ENCODE results near the gene KCNH1. TPM values are rescaled to one million over a fixed set of nuclear protein-coding genes. Genes with fewer than 3 reads are reported as not detected.
A peak's percentile ranks its signal among the peaks of the same experiment; 100 is the strongest.

The KCNH1 gene
- total and polyA plus RNA-seq, 3 experiments from 2014 or later: not detected

DNA sequence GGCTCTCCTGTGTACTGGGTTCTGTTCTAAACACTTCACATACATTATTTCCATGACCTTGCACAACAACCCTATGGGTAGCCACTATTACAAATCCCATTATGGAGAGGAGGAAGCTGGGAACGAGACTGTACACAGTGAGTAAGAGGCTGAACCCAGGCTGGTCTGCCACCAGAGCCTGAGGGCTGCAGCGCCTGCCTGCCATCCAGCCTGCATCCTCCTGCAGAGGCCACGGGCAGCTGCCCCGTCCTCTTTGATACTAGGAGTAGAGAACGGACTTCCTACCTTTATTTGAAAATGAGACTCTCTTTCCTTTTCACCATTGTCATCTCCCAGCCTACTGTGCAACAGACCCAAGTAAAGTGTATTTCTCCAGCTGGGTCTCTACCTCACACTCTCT lies 435.3 kb downstream of the KCNH1 start:
- Histone ChIP-seq H3K4me1 (ENCODE audit: insufficient read depth, low read length) (no peaks in the 10 kb centered on the region), H3K27ac (ENCODE audit: low read depth, low read length) (no peak overlapping the region), H3K4me3 (ENCODE audit: low read length) (no peak overlapping the region), H3K36me3 (ENCODE audit: insufficient read depth, low read length) (no peaks in the 10 kb centered on the region), H3K9me3 (ENCODE audit: low read length) (no peaks in the 10 kb centered on the region), H3K27me3 (ENCODE audit: insufficient read depth, low read length, poor library complexity, severe bottlenecking) (no peaks in the 10 kb centered on the region)
- Mint-ChIP-seq H3K9me3 (peaks cover 0 to 1% (median 0%) of the 10 kb centered on the region in 5 donors), H3K27ac (no peak overlapping the region), H3K4me1 (peaks cover 0 to 7% (median 0%) of the 10 kb centered on the region in 3 donors), H3K4me3 (no peak overlapping the region), H3K36me3 (peaks cover 2 to 7% (median 2%) of the 10 kb centered on the region in 3 donors), H3K27me3 (peaks cover 0 to 3% of the 10 kb centered on the region in 2 donors)
- DNase-seq: no peak
- ChIA-PET CTCF (no interaction called here), POLR2A (no interaction called here)

DNA sequence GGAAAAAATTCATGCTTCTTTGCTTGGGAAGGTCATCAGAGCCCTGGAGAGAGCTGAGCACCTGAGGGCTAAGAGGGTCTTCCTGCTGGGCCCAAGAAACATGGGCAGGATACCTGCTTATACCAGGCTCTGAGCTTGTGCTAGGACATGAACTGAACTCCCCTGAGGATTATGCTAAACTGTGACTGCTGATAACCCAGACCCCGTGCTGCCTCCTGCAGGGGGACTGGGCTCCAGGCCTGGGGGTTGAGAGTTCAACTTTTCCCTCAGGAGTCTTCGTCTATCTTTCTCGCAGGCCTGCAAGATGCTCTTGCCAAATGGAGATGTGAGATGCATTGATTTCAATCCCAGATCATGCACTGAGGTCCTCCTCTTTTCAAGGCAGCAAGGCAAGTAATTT lies 436.8 kb downstream of the KCNH1 start:
- Mint-ChIP-seq H3K4me3 (no peak overlapping the region), H3K36me3 (peaks cover under 1 to 4% (median 2%) of the 10 kb centered on the region in 3 donors), H3K4me1 (peaks cover 5 to 20% (median 7%) of the 10 kb centered on the region in 3 donors), H3K9me3 (peaks cover 0 to 1% (median 0%) of the 10 kb centered on the region in 5 donors), H3K27ac (no peak overlapping the region), H3K27me3 (peaks cover 0 to 4% of the 10 kb centered on the region in 2 donors)
- H3K4me3 ChIP-seq (ENCODE audit: low read length): no peak overlapping the region
- no peaks in the 10 kb centered on the region for H3K4me1 ChIP-seq (ENCODE audit: insufficient read depth, low read length)
- no peak overlapping the region for H3K27ac ChIP-seq (ENCODE audit: low read depth, low read length)
- POLR2A ChIA-PET: no interaction called here
- no peaks in the 10 kb centered on the region for H3K9me3 ChIP-seq (ENCODE audit: low read length)
- CTCF ChIA-PET: no interaction called here
- no peaks in the 10 kb centered on the region for H3K36me3 ChIP-seq (ENCODE audit: insufficient read depth, low read length)
- DNase-seq: no peak
- H3K27me3 ChIP-seq (ENCODE audit: insufficient read depth, low read length, poor library complexity, severe bottlenecking): no peaks in the 10 kb centered on the region

GRCh38 chr1:210696709-210697108 lies 437.2 kb downstream of the KCNH1 start:
- Mint-ChIP-seq H3K4me3 (no peak overlapping the region), H3K27ac (no peak overlapping the region), H3K27me3 (peaks cover 0 to 4% of the 10 kb centered on the region in 2 donors), H3K36me3 (peaks cover 0 to 4% (median 2%) of the 10 kb centered on the region in 3 donors), H3K4me1 (peaks cover 5 to 20% (median 7%) of the 10 kb centered on the region in 3 donors), H3K9me3 (peaks cover 0 to 1% (median 0%) of the 10 kb centered on the region in 5 donors)
- Histone ChIP-seq H3K4me1 (ENCODE audit: insufficient read depth, low read length) (no peaks in the 10 kb centered on the region), H3K36me3 (ENCODE audit: insufficient read depth, low read length) (no peaks in the 10 kb centered on the region), H3K4me3 (ENCODE audit: low read length) (no peak overlapping the region), H3K9me3 (ENCODE audit: low read length) (no peaks in the 10 kb centered on the region), H3K27ac (ENCODE audit: low read depth, low read length) (no peak overlapping the region), H3K27me3 (ENCODE audit: insufficient read depth, low read length, poor library complexity, severe bottlenecking) (no peaks in the 10 kb centered on the region)
- CTCF ChIA-PET: no interaction called here
- DNase-seq: no peak
- POLR2A ChIA-PET: no interaction called here

DNA sequence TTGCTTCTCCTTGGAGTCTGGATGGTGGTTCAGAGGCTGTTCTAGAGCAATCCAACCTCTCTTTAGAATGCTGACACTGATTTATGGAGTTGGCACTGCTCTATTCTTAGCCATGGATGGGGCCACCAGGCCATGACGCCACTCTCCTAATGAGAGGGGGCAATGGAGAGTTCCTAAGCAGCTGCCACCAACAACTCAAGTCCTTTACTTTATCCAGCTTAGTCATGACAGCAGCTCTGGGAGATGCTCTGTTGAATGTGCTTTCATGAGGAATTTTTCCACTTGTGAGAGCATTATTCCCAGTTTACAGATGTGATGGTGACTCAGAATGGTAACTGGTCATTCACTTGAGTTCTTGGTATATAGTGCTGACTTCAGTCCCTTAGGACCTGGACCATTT lies 438.9 kb downstream of the KCNH1 start:
- Mint-ChIP-seq H3K27ac (no peak overlapping the region), H3K36me3 (no peaks in the 10 kb centered on the region), H3K27me3 (peaks cover 0 to 4% of the 10 kb centered on the region in 2 donors), H3K4me3 (no peak overlapping the region), H3K9me3 (peaks cover 0 to 1% (median 0%) of the 10 kb centered on the region in 5 donors), H3K4me1 (peaks cover 5 to 20% (median 7%) of the 10 kb centered on the region in 3 donors)
- no peak overlapping the region for H3K4me3 ChIP-seq (ENCODE audit: low read length)
- POLR2A ChIA-PET: no interaction called here
- DNase-seq: no peak
- no peaks in the 10 kb centered on the region for H3K27me3 ChIP-seq (ENCODE audit: insufficient read depth, low read length, poor library complexity, severe bottlenecking)
- no peaks in the 10 kb centered on the region for H3K9me3 ChIP-seq (ENCODE audit: low read length)
- H3K27ac ChIP-seq (ENCODE audit: low read depth, low read length): no peak overlapping the region
- H3K4me1 ChIP-seq (ENCODE audit: insufficient read depth, low read length): no peaks in the 10 kb centered on the region
- no peaks in the 10 kb centered on the region for H3K36me3 ChIP-seq (ENCODE audit: insufficient read depth, low read length)
- CTCF ChIA-PET: no interaction called here

DNA sequence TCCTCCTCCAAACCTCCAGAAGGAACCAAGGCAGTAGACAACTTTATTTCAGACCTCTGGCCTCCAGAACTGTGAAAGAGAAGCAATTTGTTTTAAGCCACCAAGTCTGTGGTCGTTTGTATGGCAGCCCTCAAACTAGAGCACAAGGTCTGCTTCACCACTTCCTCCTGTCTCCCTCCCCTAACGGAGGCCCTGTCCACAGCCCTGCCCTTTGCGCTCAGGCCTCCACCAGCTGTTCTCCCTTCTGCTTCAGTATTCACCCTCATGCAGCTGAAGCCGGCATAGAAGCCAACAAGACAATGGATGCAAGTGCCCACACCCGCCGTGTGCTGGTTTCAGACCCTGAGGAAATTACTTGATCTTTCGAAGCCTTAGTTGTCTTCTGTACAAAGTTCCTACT lies 441.2 kb downstream of the KCNH1 start:
- ChIA-PET CTCF (no interaction called here), POLR2A (no interaction called here)
- no peak for DNase-seq
- H3K4me3 Mint-ChIP-seq: peak overlapping the region in 1 of 7 donors; percentile 18
- Histone ChIP-seq H3K9me3 (ENCODE audit: low read length) (no peaks in the 10 kb centered on the region), H3K36me3 (ENCODE audit: insufficient read depth, low read length) (no peaks in the 10 kb centered on the region), H3K27ac (ENCODE audit: low read depth, low read length) (no peak overlapping the region), H3K4me3 (ENCODE audit: low read length) (no peak overlapping the region), H3K27me3 (ENCODE audit: insufficient read depth, low read length, poor library complexity, severe bottlenecking) (no peaks in the 10 kb centered on the region), H3K4me1 (ENCODE audit: insufficient read depth, low read length) (no peaks in the 10 kb centered on the region)
- peaks cover 0 to 1% (median 0%) of the 10 kb centered on the region in 5 donors for H3K9me3 Mint-ChIP-seq
- no peaks in the 10 kb centered on the region for H3K36me3 Mint-ChIP-seq
- peak overlapping the region in 2 of 8 donors; percentile 52 to 83 for H3K27ac Mint-ChIP-seq
- peaks cover 0 to 4% of the 10 kb centered on the region in 2 donors for H3K27me3 Mint-ChIP-seq
- peaks cover 5 to 20% (median 7%) of the 10 kb centered on the region in 3 donors for H3K4me1 Mint-ChIP-seq

GRCh38 chr1:210691039-210691610 lies 442.8 kb downstream of the KCNH1 start:
- Histone ChIP-seq H3K9me3 (ENCODE audit: low read length) (no peaks in the 10 kb centered on the region), H3K36me3 (ENCODE audit: insufficient read depth, low read length) (no peaks in the 10 kb centered on the region), H3K4me3 (ENCODE audit: low read length) (no peak overlapping the region), H3K4me1 (ENCODE audit: insufficient read depth, low read length) (no peaks in the 10 kb centered on the region), H3K27ac (ENCODE audit: low read depth, low read length) (no peak overlapping the region), H3K27me3 (ENCODE audit: insufficient read depth, low read length, poor library complexity, severe bottlenecking) (no peaks in the 10 kb centered on the region)
- Mint-ChIP-seq H3K36me3 (no peaks in the 10 kb centered on the region), H3K9me3 (peaks cover 0 to under 1% (median 0%) of the 10 kb centered on the region in 5 donors), H3K4me1 (peaks cover 5 to 14% (median 7%) of the 10 kb centered on the region in 3 donors), H3K27ac (peak overlapping the region in 1 of 8 donors; percentile 9), H3K4me3 (no peak overlapping the region), H3K27me3 (peaks cover 0 to 4% of the 10 kb centered on the region in 2 donors)
- POLR2A ChIA-PET: no interaction called here
- CTCF ChIA-PET: no interaction called here
- no peak for DNase-seq

DNA sequence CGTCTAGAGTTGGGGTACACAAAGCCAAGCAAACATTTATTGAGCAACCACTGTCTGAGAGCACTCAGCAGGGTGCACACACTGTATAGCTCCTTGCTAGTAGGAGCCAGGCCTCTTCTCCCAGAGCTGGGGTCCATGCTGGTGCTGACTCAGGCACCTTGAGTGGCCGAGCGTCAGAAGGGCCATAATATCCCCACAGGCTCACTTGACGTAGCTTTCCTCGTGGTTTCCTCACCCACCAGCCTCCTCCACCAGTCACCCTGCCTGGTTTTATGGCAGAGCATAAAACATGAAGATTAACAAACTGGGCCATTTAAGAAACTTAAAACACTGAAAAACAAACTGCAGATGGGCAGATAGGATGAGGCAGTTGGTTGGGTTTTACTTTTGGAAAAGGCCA lies 443.7 kb downstream of the KCNH1 start:
- ChIA-PET CTCF (no interaction called here), POLR2A (no interaction called here)

GRCh38 chr1:210689826-210690225 lies 444.1 kb downstream of the KCNH1 start:
- CTCF ChIA-PET: no interaction called here
- Histone ChIP-seq H3K27me3 (ENCODE audit: insufficient read depth, low read length, poor library complexity, severe bottlenecking) (no peaks in the 10 kb centered on the region), H3K4me1 (ENCODE audit: insufficient read depth, low read length) (no peaks in the 10 kb centered on the region), H3K36me3 (ENCODE audit: insufficient read depth, low read length) (no peaks in the 10 kb centered on the region), H3K4me3 (ENCODE audit: low read length) (no peak overlapping the region), H3K27ac (ENCODE audit: low read depth, low read length) (no peak overlapping the region), H3K9me3 (ENCODE audit: low read length) (no peaks in the 10 kb centered on the region)
- no peaks in the 10 kb centered on the region for H3K9me3 Mint-ChIP-seq
- H3K4me3 Mint-ChIP-seq: no peak overlapping the region
- H3K4me1 Mint-ChIP-seq: peaks cover 5 to 13% (median 7%) of the 10 kb centered on the region in 3 donors
- POLR2A ChIA-PET: no interaction called here
- no peak overlapping the region for H3K27ac Mint-ChIP-seq
- H3K27me3 Mint-ChIP-seq: peaks cover 0 to 4% of the 10 kb centered on the region in 2 donors
- no peaks in the 10 kb centered on the region for H3K36me3 Mint-ChIP-seq
- no peak for DNase-seq

More for the DNA sequence above, 443.7 kb downstream of the KCNH1 start:
- Mint-ChIP-seq H3K4me1 (peaks cover 5 to 13% (median 7%) of the 10 kb centered on the region in 3 donors), H3K4me3 (no peak overlapping the region), H3K9me3 (no peaks in the 10 kb centered on the region), H3K27me3 (peaks cover 0 to 4% of the 10 kb centered on the region in 2 donors), H3K36me3 (no peaks in the 10 kb centered on the region), H3K27ac (no peak overlapping the region)
- Histone ChIP-seq H3K4me3 (ENCODE audit: low read length) (no peak overlapping the region), H3K27ac (ENCODE audit: low read depth, low read length) (no peak overlapping the region), H3K36me3 (ENCODE audit: insufficient read depth, low read length) (no peaks in the 10 kb centered on the region), H3K9me3 (ENCODE audit: low read length) (no peaks in the 10 kb centered on the region), H3K4me1 (ENCODE audit: insufficient read depth, low read length) (no peaks in the 10 kb centered on the region), H3K27me3 (ENCODE audit: insufficient read depth, low read length, poor library complexity, severe bottlenecking) (no peaks in the 10 kb centered on the region)
- no peak for DNase-seq

Data from CD8-positive, alpha-beta memory T cell (primary cell).